H1 (cell line): ENCODE measurements around the gene CAMK1. TPM values are rescaled to one million over a fixed set of nuclear protein-coding genes. Genes with fewer than 3 reads are reported as not detected.

Source experiments
- CTCF ChIA-PET: fragments of 300-600 bp; sonication (Branson Sonifier 250); formaldehyde crosslinking; loops from one replicate; lab custom pipeline; 2021; ENCODE audit not compliant: partially characterized antibody; lab: Charles Lee
- POLR2A ChIA-PET: fragments of 300-600 bp; sonication (Branson Sonifier 250); formaldehyde crosslinking; loops from one replicate; lab custom pipeline; 2021; ENCODE audit warnings: inconsistent platforms; ENCODE audit not compliant: partially characterized antibody; lab: Charles Lee
- DNase-seq, 2 experiments: peaks; one replicate each; pipeline versions ENCODE4 v3.0.0 to v3.0.0-alpha.2; 2010 to 2022; ENCODE audit warnings: low spot score in 2 of 2, low read depth in 1 of 2, mixed read lengths in 1 of 2
- FAIRE-seq: peaks from 2 replicates; lab custom pipeline; 2011; peaks lifted over from hg19 to GRCh38; lab: Jason Lieb, UNC
- H2AFZ ChIP-seq: 2 replicates; pipeline ENCODE4 v1.8.1; 2012; ENCODE audit warnings: low read length, inconsistent platforms
- H2AK5ac ChIP-seq: 2 replicates; pipeline ENCODE4 v1.6.1; 2013; ENCODE audit warnings: low read depth, low read length
- H2BK120ac ChIP-seq: replicated peaks from 2 replicates; pipeline ENCODE3; 2013; ENCODE audit warnings: low read depth, low read length, inconsistent platforms
- H2BK12ac ChIP-seq: 2 replicates; pipeline ENCODE4 v1.6.1; 2013; ENCODE audit warnings: low read depth, low read length
- H2BK15ac ChIP-seq: 2 replicates; pipeline ENCODE4 v1.6.1; 2013; ENCODE audit warnings: low read length
- H2BK20ac ChIP-seq: 2 replicates; pipeline ENCODE4 v1.6.1; 2013; ENCODE audit warnings: low read length
- H2BK5ac ChIP-seq: 2 replicates; pipeline ENCODE4 v1.6.1; 2013; ENCODE audit warnings: low read depth, low read length
- H3K14ac ChIP-seq: 2 replicates; pipeline ENCODE4 v1.6.1; 2013; ENCODE audit warnings: inconsistent platforms; ENCODE audit not compliant: insufficient read length
- H3K18ac ChIP-seq: 2 replicates; pipeline ENCODE4 v1.6.1; 2013; ENCODE audit warnings: low read length; ENCODE audit errors: extremely low read depth
- H3K23ac ChIP-seq: 2 replicates; pipeline ENCODE4 v1.6.1; 2013; ENCODE audit warnings: inconsistent platforms; ENCODE audit not compliant: insufficient read length
- H3K23me2 ChIP-seq: 2 replicates; pipeline ENCODE4 v1.6.1; 2013; ENCODE audit warnings: low read depth, low read length
- H3K27ac ChIP-seq: 2 replicates; pipeline ENCODE4 v1.6.1; 2011; ENCODE audit warnings: low read depth, low read length, inconsistent platforms
- H3K27me3 ChIP-seq, 4 experiments: replicated peaks in 1 of 4; 1 replicate in 1 of 4; 2 replicates in 3 of 4; pipeline versions ENCODE4 v1.6.1 to v1.8.1; 2011 to 2013; ENCODE audit warnings: low read length in 3 of 4, mild to moderate bottlenecking in 3 of 4, inconsistent platforms in 2 of 4, mixed read lengths in 2 of 4, moderate library complexity in 1 of 4; ENCODE audit not compliant: control insufficient read depth in 3 of 4, insufficient read depth in 3 of 4; ENCODE audit errors: extremely low read depth in 1 of 4
- H3K36me3 ChIP-seq, 4 experiments: 2 replicates each; pipeline versions ENCODE4 v1.6.1 to v1.8.1; 2011 to 2013; ENCODE audit warnings: mild to moderate bottlenecking in 4 of 4, low read length in 3 of 4, moderate library complexity in 2 of 4, control low read depth in 1 of 4, inconsistent platforms in 1 of 4; ENCODE audit not compliant: insufficient read depth in 4 of 4, control insufficient read depth in 2 of 4
- H3K4ac ChIP-seq: replicated peaks from 2 replicates; pipeline ENCODE3; 2013; ENCODE audit warnings: low read length, low read depth, mixed read lengths, inconsistent platforms; ENCODE audit not compliant: insufficient read length
- H3K4me1 ChIP-seq, 4 experiments: replicated peaks in 1 of 4; 1 replicate in 1 of 4; 2 replicates in 3 of 4; pipeline versions ENCODE4 v1.6.1 to v1.8.1; 2011 to 2013; ENCODE audit warnings: low read length in 3 of 4, inconsistent platforms in 2 of 4, mixed read lengths in 1 of 4; ENCODE audit not compliant: insufficient read depth in 4 of 4, control insufficient read depth in 3 of 4
- H3K4me2 ChIP-seq, 2 experiments: 2 replicates each; pipeline versions ENCODE4 v1.6.1 to v1.8.1; 2011 to 2013; ENCODE audit warnings: low read depth in 2 of 2, low read length in 2 of 2, control low read depth in 1 of 2, inconsistent platforms in 1 of 2, mild to moderate bottlenecking in 1 of 2; ENCODE audit not compliant: insufficient read depth in 1 of 2
- H3K4me3 ChIP-seq, 4 experiments: fragments of 200-600, 300-600 bp in 1 of 4; sonication (generic), shearing (Covaris generic), sonication (Bioruptor Twin) in 1 of 4; 2 replicates each; pipeline versions ENCODE4 v1.5.1 to v1.8.1; 2011 to 2016; ENCODE audit warnings: low read length in 4 of 4, low read depth in 3 of 4, control low read depth in 2 of 4, inconsistent platforms in 2 of 4, mild to moderate bottlenecking in 2 of 4, mixed read lengths in 1 of 4, moderate library complexity in 1 of 4; ENCODE audit not compliant: insufficient read depth in 2 of 4; ENCODE audit errors: extremely low read depth in 1 of 4
- H3K56ac ChIP-seq: replicated peaks from 2 replicates; pipeline ENCODE3; 2013; ENCODE audit warnings: low read depth, mild to moderate bottlenecking, mixed read lengths, low read length, inconsistent platforms; ENCODE audit not compliant: insufficient read length
- H3K79me1 ChIP-seq: 2 replicates; pipeline ENCODE4 v1.6.1; 2013; ENCODE audit warnings: low read depth, low read length, control low read depth
- H3K79me2 ChIP-seq, 2 experiments: 2 replicates each; pipeline versions ENCODE4 v1.6.1 to v1.8.1; 2012 to 2013; ENCODE audit warnings: low read length in 2 of 2, mild to moderate bottlenecking in 2 of 2, inconsistent platforms in 1 of 2; ENCODE audit not compliant: insufficient read depth in 2 of 2, control insufficient read depth in 1 of 2
- H3K9ac ChIP-seq, 4 experiments: replicated peaks in 1 of 4; 1 replicate in 1 of 4; 2 replicates in 3 of 4; pipeline versions ENCODE4 v1.6.1 to v1.8.1; 2011 to 2013; ENCODE audit warnings: low read depth in 3 of 4, low read length in 3 of 4, control low read depth in 2 of 4, mild to moderate bottlenecking in 2 of 4, moderate library complexity in 2 of 4, inconsistent platforms in 1 of 4; ENCODE audit errors: extremely low read depth in 1 of 4
- H3K9me3 ChIP-seq, 2 experiments: 2 replicates each; pipeline versions ENCODE4 v1.6.1 to v1.8.1; 2012 to 2013; ENCODE audit warnings: mild to moderate bottlenecking in 2 of 2, moderate library complexity in 2 of 2, control low read depth in 1 of 2, inconsistent platforms in 1 of 2, low read depth in 1 of 2, low read length in 1 of 2, mixed read lengths in 1 of 2; ENCODE audit not compliant: insufficient read depth in 2 of 2
- H4K20me1 ChIP-seq, 2 experiments: replicated peaks in 1 of 2; 2 replicates each; pipeline versions ENCODE3 to v1.8.1; 2011 to 2013; ENCODE audit warnings: inconsistent platforms in 2 of 2, low read length in 2 of 2, mild to moderate bottlenecking in 1 of 2; ENCODE audit not compliant: insufficient read depth in 2 of 2, control insufficient read depth in 1 of 2
- H4K5ac ChIP-seq: 2 replicates; pipeline ENCODE4 v1.6.1; 2013; ENCODE audit warnings: low read length, low read depth, mixed read lengths, inconsistent platforms; ENCODE audit not compliant: insufficient read length
- H4K8ac ChIP-seq: 2 replicates; pipeline ENCODE4 v1.8.0; 2013; ENCODE audit warnings: mild to moderate bottlenecking, moderate library complexity, low read length, inconsistent platforms; ENCODE audit not compliant: insufficient read depth; ENCODE audit errors: extremely low read depth
- H4K91ac ChIP-seq: replicated peaks from 2 replicates; pipeline ENCODE3; 2013; ENCODE audit warnings: low read length, mixed read lengths, inconsistent platforms; ENCODE audit not compliant: insufficient read length
- ATF3 ChIP-seq: IDR thresholded peaks from 2 replicates; pipeline ENCODE4 v1.6.1; 2011; ENCODE audit warnings: low read depth, mild to moderate bottlenecking, low read length; ENCODE audit not compliant: insufficient read depth
- CHD2 ChIP-seq: IDR thresholded peaks from 2 replicates; pipeline ENCODE4 v1.6.1; 2012; ENCODE audit warnings: low read length, improper control_type of control experiment
- FOSL1 ChIP-seq: IDR thresholded peaks from 2 replicates; pipeline ENCODE4 v1.6.1; 2011; ENCODE audit warnings: mild to moderate bottlenecking, low read depth, low read length, moderate library complexity; ENCODE audit not compliant: insufficient read depth
- KDM1A ChIP-seq: fragments of 200-600, 300-600 bp; sonication (generic); IDR thresholded peaks from 2 replicates; pipeline ENCODE4 v1.7.1; 2016; ENCODE audit warnings: mild to moderate bottlenecking, low read length, borderline replicate concordance
- KDM4A ChIP-seq: IDR thresholded peaks from one replicate; pipeline ENCODE4 v1.7.1; 2012; ENCODE audit warnings: low read depth, mild to moderate bottlenecking, moderate library complexity, low read length, inconsistent platforms; ENCODE audit not compliant: severe bottlenecking
- KDM5A ChIP-seq: fragments of 200-600 bp; IDR thresholded peaks from 2 replicates; pipeline ENCODE4 v1.7.1; 2012; ENCODE audit warnings: mild to moderate bottlenecking, low read length, inconsistent platforms, mixed read lengths
- NRF1 ChIP-seq: IDR thresholded peaks from 2 replicates; pipeline ENCODE4 v1.6.1; 2011; ENCODE audit warnings: mild to moderate bottlenecking, low read depth, low read length, improper control_type of control experiment
- PHF8 ChIP-seq: fragments of 200-600 bp; sonication (generic); conservative IDR thresholded peaks from 2 replicates; pipeline ENCODE4 v1.7.1; 2012; ENCODE audit warnings: low read depth, mild to moderate bottlenecking, inconsistent platforms, low read length, moderate library complexity
- POLR2AphosphoS5 ChIP-seq: IDR thresholded peaks from 2 replicates; pipeline ENCODE4 v1.6.1; 2011; ENCODE audit warnings: low read depth, low read length
- SIX5 ChIP-seq: IDR thresholded peaks from 2 replicates; pipeline ENCODE4 v1.6.1; 2011; ENCODE audit warnings: mild to moderate bottlenecking, low read depth, low read length
- TAF1 ChIP-seq: IDR thresholded peaks from 2 replicates; pipeline ENCODE4 v1.6.1; 2011; ENCODE audit warnings: mild to moderate bottlenecking, low read depth, low read length
- WGBS, 2 experiments: shearing (Covaris generic) in 1 of 2; methylation state at CpG; one replicate each; pipeline versions ENCODE4 v1.1.6 to v1.1.7; 2013 to 2015; ENCODE audit warnings: low lambda C conversion rate in 2 of 2, mixed read lengths in 2 of 2, inconsistent platforms in 1 of 2, low coverage in 1 of 2, missing lambda C conversion rate in 1 of 2; ENCODE audit not compliant: insufficient replicate concordance in 2 of 2, insufficient coverage in 1 of 2, insufficient read length in 1 of 2; ENCODE audit errors: extremely low coverage in 1 of 2, missing lambda C conversion rate in 1 of 2; 5-methylcytosine and 5-hydroxymethylcytosine counted together
- polyA plus RNA-seq, 7 experiments: library from polyadenylated mRNA; depleted of rRNA in 3 of 7; stranded (reverse) in 5 of 7; unstranded in 2 of 7; fragments of >200 nt in 5 of 7; fragments of 200-250 nt in 2 of 7; gene quantifications; 1 replicate in 5 of 7; 2 replicates in 1 of 7; 4 replicates in 1 of 7; pipeline versions ENCODE4 v1.2.1 to v1.2.3, GENCODE V29; 2011 to 2013; ENCODE audit warnings: missing spikeins in 2 of 7, mixed read lengths in 2 of 7
- total RNA-seq: library from RNA; stranded (reverse); fragmentation: NEBNext Ultra II Directional; extraction: Animal tissue kit (Norgen Biotek cat#: 25700); gene quantifications from 2 replicates; pipeline ENCODE4 v1.2.1, GENCODE V29; 2021

The CAMK1 gene
- total and polyA plus RNA-seq, 2 of the 8 experiments (the other 6 are each of a cell fraction or from before 2014, with no cell fraction given): 4.9 to 5.1 TPM

GRCh38 chr3:9747267-9747666, 22.5 kb downstream of the CAMK1 start:
- Histone ChIP-seq H2BK5ac (no peak overlapping the region), H3K79me2 (peaks cover 0 to 11% of the 10 kb centered on the region in 2 experiments; a peak in 2 of 4 replicates), H3K27ac (no peak overlapping the region), H2BK15ac (no peak overlapping the region), H3K56ac (no peak overlapping the region), H3K23ac (no peak overlapping the region), H3K4me1 (peaks cover 0 to 9% (median 6%) of the 10 kb centered on the region in 4 experiments; a peak in 4 of 7 replicates), H3K14ac (no peak overlapping the region), H3K79me1 (peaks cover 7% of the 10 kb centered on the region), H4K5ac (no peak overlapping the region), H2BK20ac (no peak overlapping the region), H3K36me3 (peaks cover 40 to 73% (median 66%) of the 10 kb centered on the region in 4 experiments), H2AK5ac (no peak overlapping the region), H3K27me3 (no peaks in the 10 kb centered on the region), H3K9me3 (no peaks in the 10 kb centered on the region), H2BK12ac (no peak overlapping the region), H3K4ac (no peak overlapping the region), H3K4me3 (no peak overlapping the region), H4K20me1 (peaks cover 0 to 6% of the 10 kb centered on the region in 2 experiments), H2BK120ac (no peak overlapping the region), H3K18ac (no peak overlapping the region), H4K8ac (no peak overlapping the region), H2AFZ (no peak overlapping the region), H4K91ac (no peak overlapping the region), H3K9ac (no peak overlapping the region), H3K4me2 (no peak overlapping the region), H3K23me2 (peaks cover 6% of the 10 kb centered on the region)
- DNase-seq (no peak), FAIRE-seq (no peak)
- POLR2A ChIA-PET: interaction anchor here (5.4 kb wide), 1 partner anchor 17 kb away, joined by 60 read pairs; the partner anchor contains the start of gene BRPF1
- CTCF ChIA-PET: interaction anchor here (0.7 to 1.2 kb wide), 2 partner anchors 15 to 39 kb away, joined by 3 read pairs; no protein-coding TSS in a partner anchor
- WGBS, 2 experiments: 85% methylated on average over 5 of the region's 8 CpGs; no CpG with 5 or more reads in 1 of the 2 experiments
- no peak for TF ChIP-seq POLR2AphosphoS5
- no peak for TF ChIP-seq FOSL1
- no peak for TF ChIP-seq KDM5A
- TF ChIP-seq SIX5: no peak
- TF ChIP-seq NRF1: no peak
- TF ChIP-seq CHD2: no peak
- no peak for TF ChIP-seq TAF1
- TF ChIP-seq ATF3: no peak
- TF ChIP-seq KDM4A: no peak
- no peak for TF ChIP-seq PHF8
- no peak for TF ChIP-seq KDM1A
